Activated CD4-positive, alpha-beta T cell treated with anti-CD3 and anti-CD28 coated beads, Interleukin-2, amount 50 U/mL, for 4 hours (primary cell): ENCODE data around the gene HES7.
"Not testable (repeated sequence)": the region's sequence is repeated elsewhere in the genome, so short reads cannot be mapped to it uniquely, and the experiment has no call there.

ENCODE experiments used
- DNase-seq, 2 experiments: peaks; one replicate each; pipeline ENCODE4 v3.0.0-alpha.2; 2020

The HES7 gene

DNA sequence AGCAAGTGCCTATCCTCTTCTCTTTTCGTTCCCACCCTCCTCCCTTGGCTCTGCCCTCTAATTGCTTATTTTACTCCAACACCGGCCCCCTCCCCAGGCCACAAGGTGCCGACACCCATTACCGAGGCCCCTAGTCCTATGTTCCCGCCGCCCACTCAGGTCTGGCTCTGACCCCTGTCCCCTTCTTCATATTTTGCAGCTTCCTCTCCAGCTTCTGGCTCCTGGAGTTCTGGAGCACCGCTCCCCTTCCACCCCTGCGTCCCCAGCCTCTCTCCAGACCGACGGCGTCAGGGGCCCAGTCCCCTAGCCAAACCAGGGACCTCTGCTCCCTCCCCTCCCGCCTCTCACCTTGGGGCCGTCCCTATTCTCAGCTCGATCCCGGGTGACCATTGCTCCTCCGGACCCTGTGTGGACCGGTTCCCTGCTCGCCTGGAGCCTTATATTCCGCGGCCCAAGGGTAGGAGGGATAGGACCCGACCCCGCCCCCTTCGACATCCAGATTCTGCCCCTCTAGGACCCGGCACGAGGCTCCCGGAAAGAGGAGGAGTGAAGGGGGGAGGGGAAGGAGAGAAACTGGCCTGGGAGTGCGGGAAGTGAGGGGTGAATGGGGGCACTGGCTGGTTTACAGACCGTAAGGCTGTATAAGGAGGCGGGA, at the start of gene HES7:
HES7 (minus strand) TSS at position 412 of the 655 bp plus-strand sequence; CDS start at position 390, 22 bp downstream.
- no peak for DNase-seq

DNA sequence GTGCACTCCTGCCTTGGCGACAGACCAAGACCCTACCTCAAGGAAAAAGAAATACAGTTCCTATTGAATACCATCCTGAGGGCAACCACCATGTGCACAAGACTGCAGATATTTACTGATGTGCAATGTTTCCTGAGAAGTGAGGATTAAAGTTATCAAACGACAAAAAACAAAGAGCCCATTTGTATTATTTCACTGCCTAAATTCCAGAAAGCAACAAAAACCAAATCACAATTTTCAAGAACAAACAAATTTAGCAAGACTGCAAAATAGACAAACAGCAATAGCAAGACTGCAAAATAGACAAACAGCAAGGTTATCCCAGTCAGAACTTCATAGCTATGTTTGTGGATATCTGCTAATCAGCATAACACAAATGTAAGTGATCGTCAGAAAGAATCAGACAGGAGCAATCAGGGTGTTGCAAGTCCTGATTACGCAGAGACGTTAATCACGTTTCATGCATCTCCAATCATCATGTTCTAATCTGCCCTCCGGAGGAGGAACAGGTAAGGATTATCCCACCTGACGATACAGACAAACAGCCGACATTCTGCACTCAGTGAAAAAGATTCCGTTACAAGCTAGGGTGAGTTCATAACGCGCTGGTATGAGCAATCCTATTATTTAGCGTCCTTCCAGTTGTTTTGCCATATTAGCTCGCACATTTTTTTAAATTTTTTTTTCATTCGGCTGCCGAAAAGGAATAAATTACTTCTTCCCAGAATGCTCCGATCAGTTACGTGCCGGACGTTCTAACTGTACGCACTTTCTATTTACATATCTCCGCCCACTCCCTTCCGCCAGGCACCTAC, 49.4 kb upstream of the HES7 start:
- DNase-seq: peak; percentile 70 to 77

DNA sequence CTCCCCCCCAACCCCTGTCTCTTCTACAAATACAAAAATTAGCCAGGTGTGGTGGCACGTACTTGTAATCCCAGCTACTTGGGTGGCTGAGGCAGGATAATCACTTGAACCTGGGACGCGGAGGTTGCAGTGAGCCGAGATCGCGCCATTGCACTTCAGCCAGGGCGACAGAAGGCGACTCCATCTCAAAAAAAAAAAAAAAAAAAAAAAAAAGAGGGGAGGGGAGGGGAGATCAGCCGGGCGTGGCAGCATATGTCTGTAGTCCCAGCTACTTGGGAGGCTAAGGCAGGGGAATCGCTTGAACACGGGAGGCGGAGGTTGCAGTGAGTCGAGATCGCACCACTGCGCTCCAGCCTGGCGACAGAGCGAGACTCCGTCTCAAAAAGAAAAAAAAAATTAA, 46.3 kb upstream of the HES7 start:
- DNase-seq: not testable (repeated sequence)

DNA sequence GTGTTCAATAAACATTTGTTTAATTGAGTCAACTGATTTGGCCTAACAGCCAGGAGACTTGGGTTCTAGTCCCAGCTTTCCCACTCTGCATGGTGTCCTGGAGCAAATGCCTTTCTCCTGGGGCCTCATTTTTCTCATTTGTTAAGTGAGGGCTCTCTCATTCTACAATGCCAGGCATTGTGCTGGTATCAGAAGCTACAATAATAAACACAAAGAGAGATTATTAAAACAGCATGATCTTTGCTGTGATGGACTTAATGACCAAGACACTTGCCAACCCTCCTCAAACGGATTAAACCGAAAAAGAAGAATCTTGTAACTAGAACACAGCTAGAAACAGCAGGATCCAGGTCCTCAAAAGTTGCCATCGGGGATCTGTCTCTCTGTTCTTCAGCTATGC, 43.6 kb upstream of the HES7 start:
- DNase-seq: no peak

DNA sequence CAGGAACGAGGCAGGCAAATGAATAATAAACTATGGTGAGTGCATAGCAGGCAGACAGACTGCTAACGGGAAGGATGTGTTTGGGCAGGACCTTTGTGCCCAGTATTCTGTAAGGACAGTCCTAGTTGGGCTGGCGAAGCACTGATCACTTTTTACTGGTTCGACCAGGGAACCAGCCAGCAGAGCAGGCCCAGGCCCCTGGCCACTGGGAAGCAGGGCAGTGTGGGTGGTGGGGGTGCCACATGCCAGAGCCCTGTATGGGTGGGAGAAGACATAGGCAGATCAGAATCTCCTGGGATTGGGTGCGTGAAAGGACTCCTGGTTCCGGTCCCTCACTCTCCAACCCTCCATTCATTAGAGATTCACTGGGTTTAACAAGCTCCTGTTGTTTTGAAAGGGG, 42.8 kb upstream of the HES7 start:
- no peak for DNase-seq

DNA sequence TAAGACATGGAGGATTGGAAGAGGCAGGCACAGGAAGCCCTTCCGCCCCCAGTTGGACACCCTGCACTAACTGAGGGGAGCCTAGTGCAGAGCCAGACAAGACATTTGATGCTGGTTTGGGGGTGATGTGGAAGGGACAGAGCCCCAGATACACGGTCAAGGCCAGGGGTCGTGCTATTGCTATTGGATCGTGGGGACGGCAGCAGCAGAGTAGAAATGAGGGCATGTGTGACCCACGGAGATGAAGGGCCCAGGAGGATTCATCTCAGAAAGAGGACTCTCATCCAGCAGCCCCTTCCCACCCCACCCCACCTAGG, 40.9 kb upstream of the HES7 start:
- DNase-seq: no peak

DNA sequence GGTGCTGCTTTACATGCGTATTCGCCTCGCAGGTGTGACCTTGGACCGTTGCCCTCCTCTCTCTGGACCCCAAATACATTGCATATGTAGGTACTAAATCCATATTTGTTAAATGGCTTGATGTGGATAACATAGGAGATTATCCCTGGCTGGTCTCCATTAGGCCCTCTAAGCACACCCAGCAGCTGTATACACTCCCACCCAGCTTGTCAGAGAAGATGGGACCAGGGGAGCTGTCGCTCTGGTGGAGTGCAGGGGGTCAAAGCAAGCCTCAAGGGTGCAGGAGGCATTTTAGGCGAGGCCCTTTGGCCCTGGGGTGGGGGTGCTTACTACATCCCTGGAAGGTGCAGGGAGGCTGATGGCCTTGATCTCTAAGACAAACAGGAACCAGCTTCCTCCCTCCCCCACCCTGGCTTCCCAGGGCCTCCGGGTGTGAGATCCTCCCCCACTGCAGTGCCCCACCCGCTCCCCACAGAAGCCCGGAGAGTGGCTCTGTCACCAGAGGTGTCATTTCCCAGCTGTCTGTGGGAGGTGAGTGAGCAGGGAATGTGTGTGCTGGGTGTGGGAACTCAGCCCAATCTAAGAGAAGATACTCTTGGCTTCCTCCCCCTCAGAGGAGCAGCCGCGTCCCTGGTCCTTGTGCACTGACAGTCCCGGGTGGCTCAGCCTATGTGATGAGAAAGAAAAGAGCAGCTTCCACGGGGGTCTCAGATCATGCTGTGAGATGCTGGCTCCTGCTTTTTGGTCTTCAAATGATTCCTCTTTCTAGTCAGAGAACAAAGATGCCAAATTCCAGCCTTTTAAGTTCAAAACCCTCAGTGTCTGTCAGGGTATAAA, 40.3 kb upstream of the HES7 start:
- DNase-seq: peak in 1 of 2 experiments; percentile 44

DNA sequence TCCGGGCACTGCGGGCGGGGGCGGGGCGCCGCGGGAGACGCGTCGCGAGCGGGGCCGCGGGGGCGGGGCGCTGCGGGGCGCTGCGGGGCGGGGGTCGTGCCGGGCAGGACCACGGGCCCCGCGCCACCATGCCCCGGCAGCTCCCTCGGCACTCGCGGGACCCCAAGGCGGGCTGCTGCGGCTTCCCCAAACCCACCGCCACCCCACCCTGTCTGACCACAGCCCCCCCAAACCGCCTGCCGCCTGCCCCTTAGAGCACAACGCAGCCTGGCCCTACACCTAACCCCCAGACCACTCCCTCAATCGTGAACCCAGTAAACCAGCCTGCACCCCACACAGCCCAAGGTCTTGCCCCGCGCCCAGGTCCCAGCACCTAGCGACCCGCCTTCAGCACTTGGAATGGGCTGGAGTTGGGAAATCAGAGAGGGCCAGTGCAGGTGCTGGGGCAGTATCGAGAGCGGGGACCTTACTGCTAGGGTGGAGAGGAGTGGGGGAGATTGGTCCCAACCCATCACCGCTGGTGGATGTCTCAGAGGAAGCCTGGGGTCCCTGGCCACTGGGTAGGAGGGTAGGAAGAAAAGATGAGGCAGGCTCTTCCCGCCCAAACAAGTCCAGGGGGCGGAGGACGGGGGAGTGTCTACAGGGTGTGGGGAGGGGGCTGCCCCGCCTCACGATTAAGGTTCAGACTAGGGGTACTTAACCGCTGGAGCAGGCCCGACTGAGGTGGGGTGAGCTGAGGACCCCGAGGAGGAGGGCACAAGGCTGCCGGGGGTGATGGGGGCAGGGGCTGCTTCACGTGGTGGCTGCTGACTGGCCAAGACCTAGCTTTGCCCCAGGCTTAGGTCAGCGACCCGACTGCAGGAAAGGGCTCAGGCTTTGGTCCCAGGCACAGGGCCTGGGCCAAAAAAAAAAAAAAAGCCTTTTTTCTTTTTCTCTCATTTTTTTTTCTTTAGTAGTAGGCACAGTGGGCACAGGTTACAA, 39.4 kb upstream of the HES7 start:
- no peak for DNase-seq

DNA sequence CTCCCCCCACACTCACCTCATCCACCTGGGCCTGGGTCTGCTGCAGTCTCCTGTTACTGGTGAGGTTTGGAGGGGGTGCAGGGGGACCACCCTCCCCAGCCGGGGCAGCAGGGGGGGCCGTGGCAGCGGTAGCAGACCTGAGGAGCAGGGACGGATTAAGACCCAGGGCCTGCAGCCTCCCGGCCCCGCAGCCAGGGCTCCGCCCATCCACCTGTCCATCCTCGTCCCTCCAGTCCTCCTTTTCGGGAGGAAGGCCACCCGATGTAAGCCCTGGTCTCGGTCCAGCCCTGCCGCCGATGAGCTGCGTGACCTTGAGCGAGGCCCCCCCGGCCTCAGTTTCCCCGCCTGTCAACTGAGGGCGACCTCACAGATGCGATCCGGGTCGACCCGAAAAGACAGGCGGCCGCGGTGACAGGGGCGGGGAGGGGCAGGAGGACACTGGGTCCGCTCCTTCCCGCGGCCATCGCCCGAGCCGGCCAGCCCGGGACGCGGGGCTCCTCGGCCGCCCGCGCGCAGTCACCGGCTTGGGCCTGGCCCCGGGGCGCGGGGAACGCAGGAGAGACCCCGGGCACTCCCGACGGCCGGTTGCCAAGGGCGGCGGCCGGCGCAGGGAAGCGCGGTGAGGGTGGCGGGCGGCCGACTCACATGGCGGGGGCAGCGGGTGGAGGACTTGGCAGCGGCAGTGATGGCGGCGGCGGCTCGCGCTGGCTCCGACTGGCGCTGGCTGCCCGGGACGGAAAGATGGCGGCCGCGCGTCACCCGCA, 38.5 kb upstream of the HES7 start, which contains the start of gene VAMP2:
VAMP2 (minus strand) TSS at position 716 of the 764 bp plus-strand sequence; CDS start at position 647, 69 bp downstream.
- DNase-seq: peak; percentile 73 to 74

DNA sequence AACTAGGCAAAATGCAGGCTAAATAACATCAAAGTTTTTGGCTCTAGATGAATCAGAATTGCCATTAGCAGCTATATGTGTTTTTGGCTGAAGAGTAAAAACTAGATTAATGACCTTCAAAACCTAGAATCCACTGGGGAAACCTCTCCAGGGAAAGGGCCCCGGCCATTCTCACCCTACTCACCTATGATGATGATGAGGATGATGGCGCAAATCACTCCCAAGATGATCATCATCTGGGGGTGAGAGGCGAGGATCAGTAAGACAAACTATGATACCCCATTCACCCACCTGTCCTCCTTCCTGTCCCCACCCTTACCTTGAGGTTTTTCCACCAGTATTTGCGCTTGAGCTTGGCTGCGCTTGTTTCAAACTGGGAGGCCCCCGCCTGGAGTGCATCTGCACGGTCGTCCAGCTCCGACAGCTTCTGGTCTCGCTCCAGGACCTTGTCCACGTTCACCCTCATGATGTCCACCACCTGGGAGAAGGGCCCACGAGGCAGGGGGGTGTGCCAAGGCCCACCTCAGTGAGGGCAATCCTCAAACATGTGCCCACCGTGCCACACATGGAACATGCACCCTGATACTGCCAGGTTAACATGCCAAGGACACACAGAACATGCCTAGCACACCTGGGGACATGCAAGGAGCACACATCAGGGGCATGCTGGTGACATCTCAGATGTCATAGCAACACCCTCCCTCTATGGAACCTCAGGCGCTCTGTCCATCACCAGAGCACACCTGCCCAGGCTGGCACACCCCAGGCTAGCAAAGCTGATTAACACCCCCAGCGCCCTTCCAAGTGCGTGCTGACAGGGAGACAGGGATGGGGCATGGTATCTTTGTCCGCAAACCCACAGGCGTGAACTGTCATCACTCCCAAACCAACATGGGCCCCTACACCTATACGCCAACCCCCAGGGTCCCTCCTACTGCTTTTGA, 37.7 kb upstream of the HES7 start:
- no peak for DNase-seq

DNA sequence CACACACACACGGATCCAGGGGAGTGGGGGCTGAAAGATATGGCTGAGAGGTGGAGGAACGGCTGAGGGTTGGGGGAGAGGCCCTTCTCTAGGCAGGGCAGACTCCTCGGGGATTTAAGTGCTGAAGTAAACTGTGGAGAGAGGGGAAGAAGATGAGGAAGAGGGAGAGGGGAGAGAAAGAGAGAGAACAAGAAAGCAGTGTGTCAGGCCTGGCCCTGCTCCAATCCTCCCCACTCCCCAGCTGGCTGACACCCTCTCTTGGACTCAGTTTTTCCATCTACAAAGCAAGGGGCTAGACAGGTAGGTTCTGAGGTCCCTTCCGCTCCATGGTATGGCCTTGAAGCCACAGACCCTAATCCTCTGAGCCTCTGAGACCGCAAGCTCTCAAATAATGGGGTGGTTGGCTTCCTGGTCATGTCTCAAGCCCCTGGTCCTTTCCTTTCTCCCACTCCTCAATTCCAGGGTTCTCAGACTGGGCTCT, 36.9 kb upstream of the HES7 start:
- DNase-seq: no peak

DNA sequence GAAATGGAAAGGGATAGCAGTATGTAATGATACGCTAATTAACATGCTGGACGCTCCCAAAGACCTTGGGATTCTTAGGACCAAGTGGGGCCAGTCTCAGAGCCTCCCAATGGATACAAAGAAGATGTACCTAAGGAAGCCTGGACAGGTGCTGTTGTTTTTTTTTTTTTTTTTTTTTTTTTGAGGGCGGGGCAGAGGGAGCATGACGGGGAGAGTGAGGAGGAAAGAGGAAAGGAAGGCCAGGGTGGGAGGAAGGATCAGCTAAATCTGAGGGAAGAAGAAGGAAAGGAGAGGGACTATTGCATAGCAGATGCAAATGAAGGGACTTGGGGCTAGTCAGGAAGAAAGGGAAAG, 36.3 kb upstream of the HES7 start:
- DNase-seq: no peak

DNA sequence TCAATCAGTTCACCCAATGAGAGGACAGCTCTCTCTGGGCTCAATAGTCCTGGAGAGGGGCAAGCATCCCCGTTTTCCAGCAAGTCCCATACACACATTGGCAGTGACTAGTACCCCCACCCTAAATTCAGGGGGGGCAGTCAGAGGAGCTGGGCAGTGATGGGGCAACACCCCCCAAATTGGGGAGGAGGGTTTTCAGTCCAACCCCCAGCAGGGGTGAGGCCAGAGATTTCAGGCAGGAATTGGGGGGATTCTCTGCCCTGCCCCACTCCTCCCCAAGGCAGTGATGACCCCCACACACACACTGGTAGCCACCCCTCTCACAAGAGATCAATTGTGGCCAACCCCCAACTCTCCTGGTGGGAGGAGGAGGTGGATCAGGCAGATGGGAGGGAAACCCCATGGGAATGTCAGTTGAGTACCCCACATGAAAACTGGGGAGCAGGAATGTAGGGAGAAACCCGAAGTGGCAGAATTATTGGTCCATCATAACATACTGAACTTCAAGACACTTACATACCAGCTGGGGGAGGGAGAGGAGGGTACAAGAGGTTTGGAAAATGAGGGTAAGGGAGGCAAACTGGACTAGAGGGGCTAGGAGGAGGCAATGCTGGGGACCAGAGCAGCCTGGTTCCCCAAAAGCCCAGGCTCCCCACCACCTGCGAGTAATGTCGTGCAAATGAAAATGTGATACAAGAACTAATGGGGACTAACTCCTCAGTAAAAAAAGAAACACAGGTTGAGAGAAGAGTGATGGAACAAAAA, 35.7 kb upstream of the HES7 start:
- no peak for DNase-seq

DNA sequence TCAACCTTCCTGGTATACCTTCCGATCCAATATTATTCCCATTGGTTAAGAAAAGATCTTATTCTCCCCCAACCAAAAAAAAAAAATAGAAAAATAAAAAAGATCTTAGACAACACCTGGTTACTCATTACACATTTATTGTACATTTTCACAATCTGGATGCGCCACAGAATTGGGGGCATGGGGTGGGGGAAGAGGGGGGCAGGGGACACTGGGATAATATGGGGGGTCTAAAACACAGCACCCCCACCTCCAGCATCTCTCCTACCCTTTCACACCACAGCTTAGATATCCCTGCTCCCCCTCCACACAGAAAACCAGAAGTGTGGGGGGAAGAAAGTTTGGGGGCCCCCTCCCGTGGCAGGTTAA, 35.1 kb upstream of the HES7 start:
- DNase-seq: no peak

DNA sequence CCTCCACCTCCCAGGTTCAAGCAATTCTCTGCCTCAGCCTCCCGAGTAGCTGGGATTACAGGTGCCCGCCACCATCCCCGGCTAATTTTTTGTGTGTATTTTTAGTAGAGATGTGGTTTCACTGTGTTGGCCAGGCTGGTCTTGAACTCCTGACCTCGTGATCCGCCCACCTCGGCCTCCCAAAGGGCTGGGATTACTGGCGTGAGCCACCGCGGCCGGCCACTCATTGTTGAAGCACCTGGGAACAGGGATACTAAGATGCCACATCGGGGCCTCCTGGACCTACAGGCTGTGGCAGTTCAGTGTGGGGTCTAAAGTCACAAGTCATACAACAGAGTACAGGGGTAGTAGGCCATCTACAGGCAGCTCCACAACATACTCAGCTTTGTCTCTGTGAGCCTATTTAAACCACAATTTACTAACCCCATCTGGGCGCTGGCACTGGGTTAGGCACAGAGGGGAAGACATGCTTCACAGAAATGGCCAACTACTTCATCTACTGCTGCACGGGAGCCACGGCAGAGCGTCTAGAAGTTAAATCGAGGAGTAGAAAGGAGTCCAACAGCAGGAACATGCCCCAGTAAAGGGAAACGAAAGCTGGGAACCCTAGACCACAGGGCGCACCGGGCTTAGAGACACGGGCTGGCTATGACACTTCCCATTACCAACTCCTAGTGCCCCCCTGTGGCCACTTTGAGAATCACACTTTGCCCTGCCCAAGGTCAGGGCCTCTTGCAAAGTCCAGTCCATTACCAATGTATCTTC, 34.5 kb upstream of the HES7 start:
- peak; percentile 80 to 85 for DNase-seq

DNA sequence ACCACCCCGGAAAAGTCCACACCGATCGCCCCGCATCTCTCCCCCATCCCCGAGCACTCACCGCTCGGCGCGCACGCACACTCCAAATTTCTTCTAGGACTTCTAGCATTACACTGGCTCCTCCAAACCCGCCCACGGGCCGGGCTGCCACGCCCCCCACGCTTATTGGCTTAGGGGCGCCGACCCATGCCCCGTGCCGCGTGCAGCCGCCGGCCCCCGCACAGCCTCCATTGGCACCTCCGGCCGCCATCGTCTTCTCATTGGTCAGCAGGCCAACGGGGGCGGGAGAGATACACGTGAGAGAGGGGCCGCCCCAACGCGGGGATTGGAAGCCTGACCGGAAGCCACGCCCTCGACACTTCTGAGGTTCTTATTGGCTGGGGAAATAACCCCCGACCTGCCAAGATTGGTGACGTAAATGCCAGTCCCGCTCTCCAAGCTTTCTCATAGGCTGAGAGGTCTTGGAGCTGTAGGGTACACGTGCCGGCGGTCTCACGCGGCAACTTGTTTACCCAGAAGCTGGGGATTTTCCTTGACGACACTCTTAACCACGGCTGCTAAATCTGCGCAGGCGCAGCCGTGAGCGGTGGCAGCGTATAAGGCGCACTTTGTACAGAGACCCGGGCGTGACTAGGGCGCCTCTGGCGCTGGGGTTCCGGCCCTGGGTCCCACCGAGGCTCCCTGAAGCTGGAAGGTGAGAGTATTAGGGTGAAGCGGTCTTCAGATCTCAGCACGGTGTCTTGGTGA, 32.5 kb upstream of the HES7 start:
- DNase-seq: peak; percentile 100

DNA sequence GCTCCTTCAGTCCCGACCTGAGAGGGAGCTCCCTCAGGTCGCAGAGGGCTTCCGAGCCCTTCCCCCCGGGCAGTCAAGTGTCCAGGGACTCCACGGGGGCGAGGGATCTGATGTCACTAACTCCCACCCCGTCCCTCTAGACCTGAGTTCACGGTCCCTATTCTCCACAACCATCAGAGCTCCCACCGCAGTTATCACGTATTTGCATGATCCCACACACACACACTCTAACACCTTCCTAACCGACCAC, 32.0 kb upstream of the HES7 start:
- no peak for DNase-seq
